Activated CD8-positive, alpha-beta memory T cell treated with anti-CD3 and anti-CD28 coated beads for 24 hours (primary cell): ENCODE data around the gene ZNF385C.

ENCODE experiments used
- DNase-seq: peaks from one replicate; pipeline ENCODE4 v3.0.0-alpha.2; 2020

The ZNF385C gene

DNA sequence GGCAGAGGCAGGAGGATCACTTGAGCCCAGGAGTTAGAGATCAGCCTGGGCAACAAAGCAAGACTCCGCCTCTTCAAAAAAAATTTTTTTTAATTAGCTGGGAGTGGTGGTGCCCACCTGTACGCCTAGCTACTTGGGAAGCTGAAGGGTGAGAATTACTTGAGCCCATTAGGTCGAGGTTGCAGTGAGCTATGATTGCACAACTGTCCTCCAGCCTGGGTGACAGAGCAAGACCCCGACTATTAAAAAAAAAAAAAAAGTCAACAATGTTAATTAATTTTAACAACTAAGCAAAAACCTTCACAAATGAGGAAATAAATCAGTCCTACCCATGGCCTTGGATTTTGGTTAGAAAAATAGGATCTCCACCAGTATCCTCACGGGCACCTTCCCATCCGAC lies 8.9 kb upstream of the ZNF385C start:
- DNase-seq, result no peak

DNA sequence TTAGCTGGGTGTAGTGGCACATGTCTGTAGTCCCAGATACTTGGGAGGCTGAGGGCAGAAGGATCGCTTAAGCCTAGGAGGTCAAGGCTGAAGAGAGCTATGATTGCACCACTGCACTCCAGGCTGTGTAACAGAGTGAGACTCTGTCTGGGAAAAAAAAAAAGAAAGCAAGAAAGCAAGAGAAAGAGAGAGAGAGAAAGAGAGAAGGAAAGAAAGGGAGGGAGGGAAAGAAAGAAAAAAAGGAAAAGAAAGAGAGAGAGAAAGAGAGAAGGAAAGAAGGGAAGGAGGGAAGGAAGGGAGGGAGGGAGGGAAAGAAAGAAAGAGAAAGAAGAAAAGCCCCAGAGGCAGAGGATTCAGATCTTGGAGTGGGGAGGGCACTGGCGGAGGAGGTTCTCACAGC lies 7.7 kb upstream of the ZNF385C start:
- no peak for DNase-seq

DNA sequence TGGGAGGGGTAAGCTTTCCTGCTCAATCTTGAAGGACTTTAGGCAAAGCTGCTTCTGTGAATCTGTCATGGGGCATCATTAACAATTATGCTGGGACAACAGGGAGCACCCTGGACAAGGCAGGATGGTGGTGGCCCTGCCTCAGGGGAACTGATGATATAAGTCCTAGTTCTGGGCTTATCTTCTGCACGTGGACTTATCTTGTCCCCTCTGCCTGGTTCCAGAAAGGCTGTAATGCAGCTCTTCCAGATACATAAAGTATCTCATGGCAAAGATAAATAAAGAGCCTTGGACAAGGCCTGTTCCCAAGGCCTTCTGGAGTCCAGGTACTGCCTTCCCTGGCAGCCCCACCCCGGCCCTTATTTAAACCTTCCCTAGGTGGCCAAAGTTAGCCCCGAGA lies 6.0 kb upstream of the ZNF385C start:
- DNase-seq, result no peak

DNA sequence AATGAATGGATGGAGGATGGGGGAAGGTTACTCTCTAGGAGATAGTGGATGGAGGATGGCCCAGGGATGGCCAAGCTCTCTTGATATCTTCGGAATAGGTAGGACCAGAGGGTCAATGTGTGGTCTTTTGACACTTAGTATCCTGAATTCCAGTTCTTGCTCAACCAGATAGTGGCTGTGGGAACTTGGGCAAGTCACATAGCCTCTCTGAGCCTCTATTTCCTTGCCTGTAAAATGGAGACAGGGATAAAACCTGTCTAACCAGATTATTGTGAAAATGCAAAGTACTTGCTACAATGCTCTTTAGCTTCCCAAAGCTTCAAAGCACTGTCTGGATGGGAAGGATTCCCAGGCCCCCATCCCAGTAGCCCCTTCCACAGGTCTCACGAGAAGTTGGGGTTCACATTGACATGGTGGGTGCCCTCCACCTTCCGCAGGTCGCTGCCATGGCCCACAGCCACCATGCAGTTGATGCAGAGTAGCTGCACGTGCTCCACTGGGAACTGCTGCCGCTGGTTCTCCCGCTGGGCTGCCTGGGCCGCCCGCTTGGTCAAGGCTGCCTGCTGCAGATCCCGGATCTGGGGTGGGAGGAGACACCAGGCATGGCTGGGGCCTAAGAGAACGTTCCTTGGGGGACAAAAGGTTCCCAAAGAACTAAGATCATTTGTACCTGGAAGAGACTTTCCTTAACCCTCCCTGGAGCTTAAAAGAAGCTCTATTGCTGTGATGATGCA lies 5.1 kb upstream of the ZNF385C start:
- no peak for DNase-seq

DNA sequence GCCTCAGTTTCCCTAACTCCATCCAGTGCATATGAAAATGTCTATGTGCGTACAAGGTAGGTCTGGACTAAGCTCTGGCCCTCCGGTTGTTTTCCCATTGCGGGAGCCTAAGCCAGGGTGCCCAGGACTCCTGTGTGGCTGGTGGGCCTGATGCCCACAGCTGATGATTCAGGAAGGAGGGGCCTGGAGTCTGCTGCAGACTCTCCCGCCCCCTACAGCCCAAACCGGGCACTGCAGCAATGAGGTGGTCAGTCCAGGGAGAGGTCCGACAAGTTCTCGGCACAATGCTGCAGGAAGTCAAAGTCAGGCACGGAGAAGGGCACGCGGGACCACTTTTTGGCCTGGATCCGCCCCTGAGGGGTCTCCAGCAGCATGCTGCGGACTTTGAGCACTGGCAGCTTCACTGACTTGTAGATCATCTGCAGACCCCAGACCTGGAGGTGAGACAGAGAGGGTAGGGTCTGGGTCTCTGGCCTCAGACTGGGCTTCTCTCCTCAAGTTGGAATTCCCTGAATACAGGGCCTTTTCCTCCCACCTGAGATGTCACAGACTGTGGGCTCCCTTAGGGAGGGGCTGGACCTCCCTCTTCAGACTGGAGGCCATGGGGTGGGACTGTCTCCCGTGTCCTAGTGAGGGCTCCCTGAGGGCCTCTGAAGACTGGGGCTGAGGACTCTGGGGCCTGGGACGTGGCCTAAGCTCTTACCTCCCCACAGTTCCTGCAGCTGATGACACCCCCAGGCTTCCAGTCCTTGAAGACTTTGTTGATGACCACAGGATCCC lies 3.4 kb upstream of the ZNF385C start:
- DNase-seq, result peak; percentile 90

DNA sequence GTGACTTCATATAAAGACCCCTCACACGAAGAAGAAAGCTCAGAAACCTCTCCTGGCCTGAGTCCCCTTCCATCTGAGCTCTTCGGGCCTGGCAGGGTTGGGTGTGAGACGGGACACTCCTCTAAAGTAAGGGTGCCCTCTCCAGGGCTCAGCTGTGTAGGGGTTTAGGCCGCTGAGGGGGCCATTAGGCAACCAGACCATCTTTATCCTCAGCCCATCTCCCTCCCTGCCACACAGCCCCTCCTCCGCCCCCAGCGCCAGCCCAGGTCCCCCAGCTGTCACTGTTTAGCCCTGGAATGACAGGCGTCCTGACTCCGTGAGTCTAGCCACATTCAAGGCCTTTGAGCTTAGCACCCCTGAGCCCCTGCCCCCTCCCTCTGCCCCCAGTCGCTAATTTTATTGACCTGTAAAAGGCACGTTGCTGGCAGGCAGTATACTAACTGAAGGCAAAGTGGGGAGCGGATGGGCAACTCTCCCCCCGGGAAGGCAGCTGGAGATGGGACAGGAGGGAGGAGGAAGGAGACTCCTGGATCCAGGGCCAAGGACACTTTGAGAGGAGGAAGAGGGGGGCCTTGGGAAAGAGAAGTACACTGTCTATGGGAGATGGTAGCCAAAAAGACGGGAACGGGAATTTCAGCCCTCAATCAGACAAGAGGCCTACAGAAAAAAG lies 592 bp upstream of the ZNF385C start:
- no peak for DNase-seq

DNA sequence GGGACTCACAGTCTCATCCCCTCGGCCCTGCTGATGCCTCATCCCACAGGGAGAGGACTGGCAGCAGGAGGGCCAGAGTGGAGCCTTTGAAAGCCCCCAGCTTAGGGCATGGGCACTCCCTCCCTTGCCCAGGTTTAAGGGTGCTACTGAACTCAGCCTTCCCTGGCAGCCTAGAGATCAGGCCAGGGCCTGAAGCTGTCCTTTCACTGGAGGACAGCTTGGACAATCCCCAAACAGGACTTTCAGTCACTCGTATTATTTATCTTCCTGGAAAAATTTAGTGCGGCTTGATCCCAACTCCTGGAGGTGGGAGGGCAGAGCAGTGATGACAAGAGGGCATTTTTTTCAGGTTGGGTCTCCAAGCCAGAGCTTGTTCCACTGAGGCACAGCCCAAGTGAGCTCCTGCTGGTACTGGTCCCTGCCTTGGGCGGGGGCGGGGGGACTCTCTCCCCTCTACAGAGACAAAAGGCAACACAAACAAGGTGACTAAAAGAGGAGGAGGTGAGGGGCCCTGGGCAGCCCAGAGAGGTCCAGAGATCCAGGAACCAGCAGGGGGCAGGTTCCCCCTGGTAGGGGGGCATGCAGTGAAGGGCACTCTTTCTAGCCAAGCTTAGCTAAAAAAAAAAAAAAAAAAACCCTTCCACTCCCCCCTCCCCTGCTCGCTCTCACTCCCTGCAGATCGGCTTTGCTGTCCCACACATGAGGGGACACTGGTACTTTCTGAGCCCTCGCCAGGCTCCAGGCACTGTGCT lies 1.7 kb downstream of the ZNF385C start:
- DNase-seq, result no peak

DNA sequence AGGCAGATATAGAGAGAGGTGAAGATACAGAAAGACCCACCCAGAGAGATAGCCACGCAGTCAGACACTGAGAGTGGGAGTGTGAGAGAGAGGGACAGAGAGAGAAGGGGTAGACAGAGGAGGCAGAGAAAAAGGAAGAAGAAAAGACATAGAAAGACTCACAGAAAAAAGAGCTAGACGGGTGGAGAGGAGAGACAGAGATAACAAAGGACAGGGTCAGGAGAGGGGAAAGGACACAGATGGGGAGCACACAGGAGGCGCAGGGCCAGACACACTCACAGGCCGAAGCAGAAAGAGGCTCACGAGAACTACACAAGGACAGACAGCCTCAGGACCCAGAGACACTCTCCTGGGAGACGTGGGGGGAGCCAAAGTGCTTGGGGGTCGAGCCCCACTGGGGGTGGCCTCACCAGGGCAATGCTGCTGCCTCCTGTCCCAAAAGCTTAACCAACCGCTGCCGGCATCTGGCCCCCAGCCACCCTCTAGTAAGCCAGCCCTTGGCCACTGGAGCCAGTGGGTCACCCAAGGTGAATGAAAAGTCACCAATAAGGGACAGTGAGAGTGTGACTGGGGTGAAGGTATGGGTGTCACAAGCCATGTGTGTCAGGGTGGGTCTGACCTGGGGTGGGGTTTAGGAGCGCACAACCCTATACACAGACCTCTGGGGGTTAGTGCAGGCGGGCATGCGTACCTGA lies 3.8 kb downstream of the ZNF385C start:
- no peak for DNase-seq

DNA sequence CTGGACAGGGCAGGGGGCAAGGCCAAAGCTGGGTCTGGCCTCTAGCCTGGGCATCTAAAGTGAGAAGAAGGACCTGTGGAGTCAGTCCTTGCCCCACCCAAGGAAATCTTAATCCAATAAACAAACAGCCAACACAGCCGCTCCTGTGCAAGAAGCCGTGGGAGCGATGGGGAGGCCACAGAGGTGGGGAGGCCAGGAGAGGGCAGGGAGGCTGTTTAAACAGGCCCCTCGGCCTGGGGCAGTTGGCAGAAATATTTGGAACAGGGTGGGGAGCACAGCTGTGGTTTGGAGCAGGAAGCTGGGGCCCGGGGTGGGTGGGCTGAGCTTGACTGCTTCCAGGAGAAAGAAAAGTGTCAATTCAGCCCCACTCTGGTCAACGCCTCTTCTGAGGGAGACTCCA lies 5.3 kb downstream of the ZNF385C start:
- no peak for DNase-seq

DNA sequence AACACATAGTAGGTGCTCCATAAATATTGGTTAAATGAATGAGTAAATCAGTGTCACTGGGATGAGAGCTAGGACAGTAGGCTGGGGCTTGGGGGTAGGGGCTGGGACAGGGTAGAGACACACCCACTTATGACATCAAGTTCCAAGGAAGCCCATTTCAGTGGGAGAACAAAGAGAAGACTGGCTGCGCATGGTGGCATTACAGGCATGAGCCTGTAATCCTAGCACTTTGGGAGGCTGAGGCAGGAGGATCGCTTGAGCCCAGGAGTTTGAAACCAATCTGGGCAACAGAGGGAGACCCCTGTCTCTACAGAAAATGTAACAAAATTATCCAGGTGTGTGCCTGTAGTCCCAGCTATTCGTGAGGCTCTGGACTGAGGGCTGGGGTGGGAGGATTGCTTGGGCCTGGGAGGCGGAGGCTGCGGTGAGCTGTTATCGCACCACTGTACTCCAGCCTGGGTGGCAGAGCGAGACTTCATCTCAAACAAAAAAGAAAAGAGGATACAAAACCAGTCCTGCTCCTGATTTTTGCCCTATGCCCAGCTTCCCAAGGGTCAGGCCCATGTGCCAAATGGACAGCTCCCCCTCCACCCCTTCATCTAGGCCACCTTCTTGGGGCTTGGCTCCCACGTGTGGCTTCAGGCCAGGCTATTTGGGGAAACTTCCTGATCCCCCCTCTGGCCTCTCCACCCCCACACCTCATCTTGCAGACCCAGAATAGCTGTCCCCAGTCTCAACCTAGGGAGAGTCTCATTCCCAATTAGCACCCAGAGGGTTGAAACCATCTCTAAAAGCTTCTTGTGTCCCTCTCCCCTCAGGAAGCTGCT lies 7.1 kb downstream of the ZNF385C start:
- no peak for DNase-seq

DNA sequence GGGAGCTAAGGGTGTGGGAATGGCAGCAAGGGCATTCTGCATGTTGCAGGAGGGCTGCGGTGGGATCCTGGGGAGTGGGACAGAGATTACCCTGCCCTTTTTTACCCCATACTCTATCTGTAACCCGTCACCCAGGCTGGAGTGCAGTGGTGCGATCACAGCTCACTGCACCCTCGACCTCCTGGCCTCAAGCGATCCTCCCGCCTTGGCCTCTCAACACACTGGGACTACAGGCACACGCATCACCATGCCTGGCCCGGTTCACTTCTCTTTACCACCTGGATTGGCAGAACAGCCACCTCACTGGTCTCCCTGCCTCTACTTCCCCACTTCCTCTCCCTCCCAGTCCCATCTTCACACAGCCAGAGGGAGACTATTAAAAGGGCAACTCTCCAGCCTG lies 9.5 kb downstream of the ZNF385C start:
- no peak for DNase-seq

DNA sequence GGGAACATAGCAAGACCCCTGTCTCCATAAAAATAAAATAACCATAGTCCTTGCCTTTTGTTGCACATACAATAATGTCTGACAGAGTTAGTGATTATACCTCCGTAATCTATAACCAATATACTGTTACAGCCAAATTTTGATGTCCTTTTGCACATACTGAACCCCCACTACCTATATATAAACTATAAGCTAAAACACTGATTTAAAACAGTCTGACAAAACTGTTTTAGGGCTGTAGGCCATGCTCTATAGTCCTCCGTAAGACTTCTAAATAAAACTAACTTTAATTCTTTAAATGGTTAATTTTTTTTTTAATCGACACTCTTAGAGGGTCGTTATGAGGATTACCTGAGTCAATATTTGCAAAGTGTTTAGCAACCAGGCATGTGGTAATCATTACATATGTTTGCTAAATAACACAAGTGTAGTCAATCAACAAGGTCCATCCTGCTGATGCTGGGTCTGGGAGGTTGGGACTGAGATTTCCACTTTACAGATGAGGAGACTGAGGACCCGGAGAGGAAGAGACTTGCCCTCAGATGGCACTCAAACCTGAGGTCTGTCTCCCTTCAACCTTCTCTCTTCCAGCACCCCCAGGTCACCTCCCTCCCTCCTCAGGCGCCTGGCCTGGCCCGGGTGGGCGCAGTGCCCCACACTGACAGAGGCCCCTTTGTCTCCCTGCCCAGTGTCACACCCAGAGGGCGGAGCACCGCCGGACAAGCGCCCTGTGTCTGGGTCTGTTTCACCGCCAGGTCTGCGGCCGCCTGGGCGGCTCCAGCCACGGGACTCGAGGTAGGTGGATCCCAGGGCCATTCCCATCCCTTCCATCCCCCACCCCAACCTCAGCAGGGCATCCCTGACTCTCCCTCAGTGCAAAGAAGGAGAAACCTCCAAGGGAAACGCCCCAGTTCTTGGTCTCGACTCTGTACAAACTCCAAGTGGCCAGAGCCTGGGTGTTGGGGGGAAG lies 10.3 kb downstream of the ZNF385C start:
- DNase-seq, result no peak

DNA sequence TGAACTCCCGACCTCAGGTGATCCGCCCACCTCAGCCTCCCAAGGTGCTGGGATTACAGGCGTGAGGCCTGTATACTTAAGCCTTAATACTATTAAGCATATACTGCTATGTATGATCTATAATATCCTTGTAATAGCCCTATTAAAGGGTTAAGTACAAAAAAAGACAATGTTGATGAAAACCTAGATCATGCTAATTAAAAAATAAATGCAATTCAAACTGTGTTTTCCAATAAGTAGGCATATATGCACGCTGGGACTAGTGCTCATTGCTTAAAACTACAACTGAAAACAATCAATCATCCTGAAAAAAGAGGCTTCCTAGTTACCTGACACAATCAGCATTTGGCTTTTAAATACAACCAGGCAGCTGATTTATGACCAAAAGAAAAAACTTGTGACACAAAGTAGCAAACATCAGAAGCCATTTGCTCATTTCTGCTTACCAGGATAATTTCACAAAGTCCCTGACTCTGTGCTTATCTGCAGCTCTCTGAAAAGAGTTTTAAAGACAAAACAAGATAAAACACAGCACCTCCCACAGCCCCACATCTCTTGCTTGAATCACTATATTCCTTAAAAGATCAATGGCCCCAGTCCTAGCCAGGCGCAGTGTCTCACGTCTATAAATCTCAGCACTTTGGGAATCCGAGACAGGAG lies 11.1 kb downstream of the ZNF385C start:
- no peak for DNase-seq

DNA sequence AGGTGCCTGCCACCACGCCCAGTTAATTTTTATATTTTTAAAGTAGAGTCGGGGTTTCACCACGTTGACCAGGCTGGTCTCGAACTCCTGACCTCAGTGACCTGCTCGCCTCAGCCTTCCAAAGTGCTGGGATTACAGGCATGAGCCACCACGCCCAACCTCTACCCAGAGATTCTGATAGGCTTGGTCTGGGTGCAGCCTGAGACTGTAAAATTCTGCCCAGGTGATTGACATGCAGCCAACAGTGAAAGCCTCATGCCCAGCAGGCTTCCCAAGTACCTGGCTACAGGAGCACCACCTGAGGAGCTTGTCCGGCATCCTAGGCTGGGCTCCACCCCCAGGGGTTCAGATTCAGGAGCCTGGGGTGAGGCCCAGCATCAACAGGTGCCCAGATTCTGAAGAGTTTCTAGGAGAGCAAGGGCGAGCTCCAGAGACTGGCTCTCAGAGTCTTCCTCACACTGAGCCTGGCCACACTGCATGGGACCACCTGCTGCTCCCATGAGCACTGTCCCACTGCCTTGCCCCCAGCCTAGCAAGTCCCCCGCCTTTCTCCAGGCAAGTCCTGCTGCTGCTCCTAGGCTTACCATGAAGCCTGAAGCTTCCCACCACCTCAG lies 16.6 kb downstream of the ZNF385C start:
- DNase-seq, result no peak

DNA sequence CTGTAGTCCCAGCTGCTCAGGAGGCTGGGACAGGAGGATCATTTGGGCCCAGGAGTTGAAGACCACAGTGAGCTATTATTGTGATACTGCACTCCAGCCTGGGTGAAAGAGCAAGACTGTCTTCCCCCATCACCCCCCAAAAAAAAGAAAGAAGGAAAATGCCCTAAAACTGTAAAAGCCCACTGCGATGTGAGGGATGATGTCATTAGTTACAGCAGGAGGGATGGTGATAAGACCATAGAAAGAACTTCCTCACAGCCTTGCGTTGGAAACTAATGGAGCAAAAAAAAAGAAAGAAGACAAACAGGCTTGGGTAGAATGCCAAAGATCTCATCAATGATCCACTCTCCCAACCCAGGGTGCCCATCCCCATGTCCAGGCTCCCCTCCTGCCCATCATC lies 18.7 kb downstream of the ZNF385C start:
- no peak for DNase-seq

DNA sequence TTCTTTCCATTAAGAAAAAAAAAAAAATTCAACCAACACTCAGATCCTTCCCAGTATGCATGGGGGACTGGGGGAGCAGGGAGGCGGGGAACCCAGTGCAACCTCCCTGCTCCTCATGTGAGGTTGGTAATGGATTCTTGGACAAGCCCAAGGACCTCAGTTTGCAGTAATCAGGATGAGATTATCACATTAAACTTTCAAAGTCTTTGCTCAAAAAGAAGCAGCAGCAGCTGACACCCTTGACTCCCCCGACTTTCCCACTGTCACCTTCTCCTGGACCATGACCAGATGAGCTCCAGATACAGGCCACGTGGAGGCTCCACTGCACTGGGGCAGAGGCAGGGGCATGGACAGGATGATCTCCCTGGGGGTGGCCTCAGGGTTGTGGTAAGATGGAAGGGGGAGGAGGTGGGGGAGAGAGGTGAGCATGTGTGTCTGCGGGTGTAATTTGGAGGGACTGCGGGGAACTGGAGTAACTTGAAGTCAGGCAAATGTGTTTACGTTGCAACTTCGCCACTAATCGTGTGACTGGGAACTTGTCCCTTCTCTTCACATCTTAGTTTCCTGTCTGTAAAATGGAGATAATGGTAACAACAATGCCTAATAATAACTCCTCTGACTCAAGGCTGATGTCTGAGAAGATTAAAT lies 19.8 kb downstream of the ZNF385C start:
- no peak for DNase-seq

DNA sequence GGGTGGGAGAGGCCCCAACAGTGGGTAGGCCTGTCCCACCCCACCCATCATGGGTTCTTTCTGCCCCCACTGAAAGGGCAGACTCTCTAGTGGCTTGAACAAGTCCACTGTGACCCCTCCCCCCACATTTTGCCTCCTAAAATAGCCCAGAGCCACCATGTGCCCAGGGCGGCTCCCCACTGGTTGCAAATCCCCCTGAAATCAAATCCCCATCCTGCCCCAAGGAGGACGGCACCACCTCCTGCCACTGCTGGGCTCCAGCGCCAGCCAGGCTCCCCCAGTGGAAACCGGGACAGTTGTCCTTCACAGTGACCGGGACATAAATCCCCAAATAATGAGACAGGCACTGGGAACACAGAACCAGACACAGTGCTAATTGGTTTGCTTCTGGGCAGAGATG lies 20.5 kb downstream of the ZNF385C start:
- DNase-seq, result no peak

DNA sequence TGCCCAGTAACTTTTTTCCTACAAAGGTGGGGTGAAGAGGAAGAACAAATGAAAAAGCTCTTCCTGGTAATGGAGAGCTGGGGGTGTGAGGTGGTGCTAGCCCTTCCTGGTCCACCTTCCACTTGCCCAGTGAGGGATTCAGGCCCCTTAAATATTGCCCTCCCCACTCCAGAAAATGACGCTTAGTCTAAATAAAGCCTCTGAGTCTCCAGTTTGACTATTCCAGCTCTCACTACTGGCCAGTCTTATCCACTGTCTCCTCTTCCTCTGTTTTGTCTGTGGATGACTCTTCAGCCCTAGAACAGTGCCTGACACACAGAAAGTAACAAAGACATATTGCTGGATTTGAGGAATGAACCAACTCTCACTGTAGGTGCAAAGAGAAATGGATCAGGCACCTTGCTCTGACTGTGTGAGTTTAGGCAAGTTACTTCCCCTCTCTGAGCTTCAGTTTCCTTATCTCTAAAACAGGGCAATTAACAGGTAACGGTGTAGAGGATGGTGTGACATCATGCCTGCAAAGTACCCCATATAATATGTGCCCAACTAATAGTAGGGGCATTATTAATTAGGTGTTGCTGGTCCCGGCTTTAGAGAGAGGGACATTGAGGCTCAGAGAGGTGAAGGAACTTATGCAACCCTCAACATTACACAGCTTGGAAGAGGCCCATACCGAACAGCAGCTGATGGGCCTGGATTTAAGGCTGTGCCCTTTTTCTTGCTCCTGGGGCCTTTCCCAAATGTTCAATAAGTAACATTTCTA lies 21.3 kb downstream of the ZNF385C start:
- DNase-seq, result no peak
